Measurements from ENCODE around the gene FIG4.

DNA sequence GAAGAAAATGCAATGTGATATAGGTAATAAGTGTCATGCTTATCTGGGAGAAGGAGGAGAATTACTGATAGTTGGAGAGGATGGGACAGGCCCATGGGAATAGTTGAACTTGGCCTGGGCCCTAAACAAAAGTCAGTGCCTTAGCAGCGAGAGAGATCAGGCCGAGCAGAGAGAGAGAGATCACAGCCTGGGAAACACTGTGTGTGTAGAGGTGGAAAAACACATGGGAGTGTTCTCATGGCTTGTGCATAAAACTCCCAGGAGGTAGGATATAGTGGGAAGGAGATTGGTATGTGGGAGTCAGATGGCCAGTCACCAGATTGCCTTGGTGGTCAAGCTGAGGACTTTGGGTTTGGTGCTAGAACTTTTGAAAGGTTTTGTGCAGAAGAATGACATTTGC lies 47.6 kb downstream of the FIG4 start:
- TF ChIP-seq, protein P1, sequence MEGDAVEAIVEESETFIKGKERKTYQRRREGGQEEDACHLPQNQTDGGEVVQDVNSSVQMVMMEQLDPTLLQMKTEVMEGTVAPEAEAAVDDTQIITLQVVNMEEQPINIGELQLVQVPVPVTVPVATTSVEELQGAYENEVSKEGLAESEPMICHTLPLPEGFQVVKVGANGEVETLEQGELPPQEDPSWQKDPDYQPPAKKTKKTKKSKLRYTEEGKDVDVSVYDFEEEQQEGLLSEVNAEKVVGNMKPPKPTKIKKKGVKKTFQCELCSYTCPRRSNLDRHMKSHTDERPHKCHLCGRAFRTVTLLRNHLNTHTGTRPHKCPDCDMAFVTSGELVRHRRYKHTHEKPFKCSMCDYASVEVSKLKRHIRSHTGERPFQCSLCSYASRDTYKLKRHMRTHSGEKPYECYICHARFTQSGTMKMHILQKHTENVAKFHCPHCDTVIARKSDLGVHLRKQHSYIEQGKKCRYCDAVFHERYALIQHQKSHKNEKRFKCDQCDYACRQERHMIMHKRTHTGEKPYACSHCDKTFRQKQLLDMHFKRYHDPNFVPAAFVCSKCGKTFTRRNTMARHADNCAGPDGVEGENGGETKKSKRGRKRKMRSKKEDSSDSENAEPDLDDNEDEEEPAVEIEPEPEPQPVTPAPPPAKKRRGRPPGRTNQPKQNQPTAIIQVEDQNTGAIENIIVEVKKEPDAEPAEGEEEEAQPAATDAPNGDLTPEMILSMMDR (IDR thresholded peaks at IDR 0.05 in 2 of 3, conservative IDR thresholded peaks at IDR 0.05 in 1 of 3; ENCODE audit: borderline replicate concordance in 1 of 3, insufficient read depth in 1 of 3, low read depth in 2 of 3, low read length in 2 of 3), result no peak
- TF ChIP-seq POLR2AphosphoS5 (IDR thresholded peaks at IDR 0.05; ENCODE audit: low read depth, low read length), result no peak
- TF ChIP-seq, protein P2, sequence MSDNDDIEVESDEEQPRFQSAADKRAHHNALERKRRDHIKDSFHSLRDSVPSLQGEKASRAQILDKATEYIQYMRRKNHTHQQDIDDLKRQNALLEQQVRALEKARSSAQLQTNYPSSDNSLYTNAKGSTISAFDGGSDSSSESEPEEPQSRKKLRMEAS (IDR thresholded peaks at IDR 0.05), result no peak
- no peak for TF ChIP-seq POLR2A (IDR thresholded peaks at IDR 0.05; ENCODE audit: borderline replicate concordance, extremely low read depth, insufficient read depth, insufficient read length)

Measured in HCT116 (cell line).